Uterus (tissue), 4 donors: ENCODE data around the gene PREB. TPM values are rescaled to one million over a fixed set of nuclear protein-coding genes. Genes with fewer than 3 reads are reported as not detected.

Source experiments
- DNase-seq, 2 donors: peaks; one replicate each; pipeline ENCODE4 v3.0.0-alpha.2; 2019 to 2020
- H3K27ac ChIP-seq, 2 donors: fragments of 200-600 bp; sonication (generic); 1 replicate in 1 of 2; 2 replicates in 1 of 2; pipeline ENCODE4 v1.5.1; 2016 to 2018
- H3K27me3 ChIP-seq, 2 donors: fragments of 200-600 bp; sonication (generic); one replicate each; pipeline ENCODE4 v1.5.1; 2018 to 2019; ENCODE audit warnings: control low read depth in 1 of 2
- H3K36me3 ChIP-seq, 2 donors: fragments of 200-600 bp; sonication (generic); one replicate each; pipeline ENCODE4 v1.5.1; 2019; ENCODE audit warnings: control low read depth in 1 of 2
- H3K4me1 ChIP-seq, 2 donors: fragments of 200-600 bp; sonication (generic); one replicate each; pipeline ENCODE4 v1.5.1; 2018 to 2019; ENCODE audit warnings: control low read depth in 1 of 2
- H3K4me3 ChIP-seq, 2 donors: fragments of 200-600 bp; sonication (generic); 1 replicate in 1 of 2; 2 replicates in 1 of 2; pipeline ENCODE4 v1.5.1; 2018 to 2019; ENCODE audit warnings: mild to moderate bottlenecking in 1 of 2
- H3K9me3 ChIP-seq, 2 donors: fragments of 200-600 bp; sonication (generic); one replicate each; pipeline ENCODE4 v1.5.1; 2019; ENCODE audit warnings: control low read depth in 1 of 2
- CTCF ChIP-seq, 4 experiments: fragments of 200-600 bp in 2 of 4; fragments of 450-650 bp in 2 of 4; sonication (generic) in 2 of 4; IDR thresholded peaks; one replicate each; pipeline ENCODE4 v1.5.1; 2016 to 2019; ENCODE audit warnings: antibody characterized with exemption in 4 of 4, mild to moderate bottlenecking in 2 of 4, moderate library complexity in 1 of 4
- POLR2A ChIP-seq, 2 donors: fragments of 450-650 bp; IDR thresholded peaks; one replicate each; pipeline ENCODE4 v1.6.1; 2016; ENCODE audit warnings: antibody characterized with exemption in 2 of 2, mild to moderate bottlenecking in 1 of 2, moderate library complexity in 1 of 2
- intact Hi-C: fragments of 100-400 bp; cut with DNase I; formaldehyde crosslinking; loops from one replicate; pipeline ENCODE4 v1.15.1; 2023; ENCODE audit warnings: low total_unique reads
- total RNA-seq, 4 donors: library from RNA; depleted of rRNA in 3 of 4; stranded (reverse); fragments of >200 nt in 3 of 4; gene quantifications; one replicate each; pipeline versions ENCODE4 v1.1.0 to v1.2.4, GENCODE V29; 2014 to 2023
- donor health status: DM: yes; HTN: yes; CAD: no.

PREB gene
- total RNA-seq, 4 donors from 2014 or later: 37.7 to 91.0 (median 62.9) TPM

- no peak for TF ChIP-seq POLR2A (IDR thresholded peaks at IDR 0.05)
- no peak for TF ChIP-seq CTCF (IDR thresholded peaks at IDR 0.05)
- Histone ChIP-seq H3K27ac (no peak overlapping the region), H3K4me3 (no peak overlapping the region), H3K36me3 (no peaks in the 10 kb centered on the region), H3K4me1 (no peaks in the 10 kb centered on the region), H3K9me3 (no peaks in the 10 kb centered on the region), H3K27me3 (no peaks in the 10 kb centered on the region)
- DNase-seq: no peak
- intact Hi-C loops: loop anchor here (10.0 kb wide), 1 partner anchor 176 kb away; the partner anchor contains the start of gene TRIM54
These were observed 25.4 kb downstream of the PREB start for GRCh38 chr2:27109083-27109482.

- no peaks in the 10 kb centered on the region for H3K9me3 ChIP-seq
- H3K27ac ChIP-seq: no peak overlapping the region
- intact Hi-C loops: loop anchor here (10.0 kb wide), 1 partner anchor 177 kb away; the partner anchor contains the start of gene TRIM54
- TF ChIP-seq CTCF (IDR thresholded peaks at IDR 0.05): no peak
- TF ChIP-seq POLR2A (IDR thresholded peaks at IDR 0.05): no peak
- H3K4me1 ChIP-seq: no peaks in the 10 kb centered on the region
- H3K36me3 ChIP-seq: no peaks in the 10 kb centered on the region
- H3K27me3 ChIP-seq: no peaks in the 10 kb centered on the region
- DNase-seq: no peak
- H3K4me3 ChIP-seq: no peak overlapping the region
These were observed 26.2 kb downstream of the PREB start for GRCh38 chr2:27108221-27108620.

GRCh38 chr2:27105981-27106380 lies 28.5 kb downstream of the PREB start:
- intact Hi-C loops: loop anchor here (10.0 kb wide), 1 partner anchor 179 kb away; the partner anchor contains the start of gene TRIM54
- Histone ChIP-seq H3K36me3 (no peaks in the 10 kb centered on the region), H3K27me3 (no peaks in the 10 kb centered on the region), H3K27ac (no peak overlapping the region), H3K4me1 (no peaks in the 10 kb centered on the region), H3K4me3 (no peak overlapping the region), H3K9me3 (no peaks in the 10 kb centered on the region)
- TF ChIP-seq POLR2A (IDR thresholded peaks at IDR 0.05) (no peak), CTCF (IDR thresholded peaks at IDR 0.05) (no peak)
- no peak for DNase-seq

- no peak for DNase-seq
- Histone ChIP-seq H3K27me3 (no peaks in the 10 kb centered on the region), H3K4me3 (no peak overlapping the region), H3K27ac (no peak overlapping the region), H3K4me1 (no peaks in the 10 kb centered on the region), H3K9me3 (no peaks in the 10 kb centered on the region), H3K36me3 (no peaks in the 10 kb centered on the region)
- intact Hi-C loops: loop anchor here (10.0 kb wide), 1 partner anchor 182 kb away; the partner anchor contains the start of gene TRIM54
- TF ChIP-seq CTCF (IDR thresholded peaks at IDR 0.05): no peak
- TF ChIP-seq POLR2A (IDR thresholded peaks at IDR 0.05): no peak
These were observed 32.1 kb downstream of the PREB start for GRCh38 chr2:27102329-27102728.

GRCh38 chr2:27100036-27100435 lies 34.4 kb downstream of the PREB start:
- H3K27ac ChIP-seq: no peak overlapping the region
- intact Hi-C loops: loop anchor here (10.0 kb wide), 1 partner anchor 185 kb away; the partner anchor contains the start of gene TRIM54
- DNase-seq: no peak
- no peak for TF ChIP-seq CTCF (IDR thresholded peaks at IDR 0.05)
- TF ChIP-seq POLR2A (IDR thresholded peaks at IDR 0.05): no peak
- H3K4me3 ChIP-seq: no peak overlapping the region
- H3K4me1 ChIP-seq: no peaks in the 10 kb centered on the region
- no peaks in the 10 kb centered on the region for H3K27me3 ChIP-seq
- no peaks in the 10 kb centered on the region for H3K36me3 ChIP-seq
- H3K9me3 ChIP-seq: no peaks in the 10 kb centered on the region
